CD8-positive, alpha-beta memory T cell (primary cell): ENCODE data around the gene SLC14A1. TPM values are rescaled to one million over a fixed set of nuclear protein-coding genes. Genes with fewer than 3 reads are reported as not detected.
A peak's percentile ranks its signal among the peaks of the same experiment; 100 is the strongest.

Experiments used
- CTCF ChIA-PET: fragments of 350-600 bp; sonication (Branson Sonifier 250); formaldehyde crosslinking; loops from one replicate; lab custom pipeline; 2021; ENCODE audit warnings: antibody characterized with exemption; lab: Charles Lee
- POLR2A ChIA-PET: fragments of 350-600 bp; sonication (Branson Sonifier 250); formaldehyde crosslinking; loops from one replicate; lab custom pipeline; 2021; ENCODE audit warnings: antibody characterized with exemption; lab: Charles Lee
- DNase-seq, 5 donors: peaks; one replicate each; pipeline versions ENCODE4 v3.0.0 to v3.0.0-alpha.2; 2020 to 2022; ENCODE audit warnings: mixed read lengths in 1 of 5
- H3K27ac ChIP-seq: one replicate; pipeline ENCODE4 v1.7.0; 2013; ENCODE audit warnings: low read depth, mild to moderate bottlenecking, low read length, moderate library complexity
- H3K27me3 ChIP-seq: 2 replicates; pipeline ENCODE4 v1.7.0; 2013; ENCODE audit warnings: low read length, mild to moderate bottlenecking; ENCODE audit not compliant: insufficient read depth, poor library complexity, severe bottlenecking
- H3K36me3 ChIP-seq: 2 replicates; pipeline ENCODE4 v1.7.0; 2013; ENCODE audit warnings: mild to moderate bottlenecking, low read length, moderate library complexity; ENCODE audit not compliant: insufficient read depth
- H3K4me1 ChIP-seq: 2 replicates; pipeline ENCODE4 v1.7.0; 2013; ENCODE audit warnings: mild to moderate bottlenecking, low read length, moderate library complexity; ENCODE audit not compliant: insufficient read depth
- H3K4me3 ChIP-seq: 2 replicates; pipeline ENCODE4 v1.7.0; 2013; ENCODE audit warnings: mild to moderate bottlenecking, low read length
- H3K9me3 ChIP-seq: 2 replicates; pipeline ENCODE4 v1.7.0; 2013; ENCODE audit warnings: mild to moderate bottlenecking, low read length
- H3K27ac Mint-ChIP-seq, 8 donors: one replicate each; pipeline ENCODE4 v1.8.0; 2020 to 2021; ENCODE audit warnings: mixed read lengths in 8 of 8, mild to moderate bottlenecking in 6 of 8, inconsistent platforms in 3 of 8, moderate library complexity in 3 of 8
- H3K27me3 Mint-ChIP-seq, 2 donors: one replicate each; pipeline ENCODE4 v1.8.0; 2020 to 2021; ENCODE audit warnings: mixed read lengths in 2 of 2, mild to moderate bottlenecking in 1 of 2, moderate library complexity in 1 of 2
- H3K36me3 Mint-ChIP-seq, 3 donors: one replicate each; pipeline ENCODE4 v1.8.0; 2020 to 2021; ENCODE audit warnings: mixed read lengths in 3 of 3, inconsistent platforms in 1 of 3, mild to moderate bottlenecking in 1 of 3
- H3K4me1 Mint-ChIP-seq, 3 donors: one replicate each; pipeline ENCODE4 v1.8.0; 2020 to 2021; ENCODE audit warnings: mixed read lengths in 3 of 3, inconsistent platforms in 1 of 3, mild to moderate bottlenecking in 1 of 3
- H3K4me3 Mint-ChIP-seq, 7 donors: one replicate each; pipeline ENCODE4 v1.8.0; 2020 to 2021; ENCODE audit warnings: mixed read lengths in 7 of 7, mild to moderate bottlenecking in 6 of 7, moderate library complexity in 4 of 7, inconsistent platforms in 2 of 7
- H3K9me3 Mint-ChIP-seq, 5 donors: one replicate each; pipeline ENCODE4 v1.8.0; 2020 to 2022; ENCODE audit warnings: mixed read lengths in 5 of 5, mild to moderate bottlenecking in 3 of 5, moderate library complexity in 2 of 5, inconsistent platforms in 1 of 5
- polyA plus RNA-seq: library from polyadenylated mRNA; unstranded; fragments of 300-500 nt; fragmentation: Illumina TruSeq; gene quantifications from one replicate; pipeline ENCODE4 v1.2.3, GENCODE V29; 2021
- total RNA-seq, 2 experiments: library from RNA; stranded (reverse); gene quantifications; one replicate each; pipeline ENCODE4 v1.2.3, GENCODE V29; 2021

The SLC14A1 gene
- total and polyA plus RNA-seq, 3 experiments from 2014 or later: 2.3 to 3.8 (median 3.6) TPM

DNA sequence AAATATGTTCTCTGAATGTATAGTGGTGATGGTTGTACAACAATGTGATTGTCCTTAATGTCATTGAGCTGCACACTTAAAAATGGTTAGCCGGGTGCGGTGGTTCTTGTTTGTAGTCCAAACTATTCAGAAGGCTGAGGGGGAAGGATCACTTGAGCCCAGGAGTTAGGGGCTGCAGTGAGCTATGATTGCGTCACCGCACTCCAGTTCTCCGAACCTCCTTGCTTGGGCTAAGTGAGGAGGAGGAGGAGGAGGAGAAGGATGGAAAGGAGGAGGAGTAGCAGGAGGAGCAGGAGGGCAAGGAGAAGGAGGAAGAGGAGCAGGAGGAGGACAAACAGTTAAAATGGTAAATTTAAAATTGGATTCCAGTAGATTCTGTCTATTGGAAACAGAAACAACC is 10.5 kb downstream of the SLC14A1 start:
- H3K27me3 ChIP-seq: no peaks in the 10 kb centered on the region
- no peak for DNase-seq
- ChIA-PET CTCF (interaction anchor here (1.3 kb wide), 1 partner anchor 9 kb away, joined by 3 read pairs; no protein-coding TSS in a partner anchor), POLR2A (no interaction called here)
- no peaks in the 10 kb centered on the region for H3K9me3 Mint-ChIP-seq
- H3K4me1 ChIP-seq: no peaks in the 10 kb centered on the region
- no peak overlapping the region for H3K27ac Mint-ChIP-seq
- H3K4me3 Mint-ChIP-seq: no peak overlapping the region
- H3K36me3 Mint-ChIP-seq: peaks cover 0 to 15% (median 1%) of the 10 kb centered on the region in 3 donors
- no peak overlapping the region for H3K27ac ChIP-seq
- no peaks in the 10 kb centered on the region for H3K9me3 ChIP-seq
- no peak overlapping the region for H3K4me3 ChIP-seq
- peaks cover 0 to 3% of the 10 kb centered on the region in 2 donors for H3K27me3 Mint-ChIP-seq
- H3K4me1 Mint-ChIP-seq: no peaks in the 10 kb centered on the region
- no peaks in the 10 kb centered on the region for H3K36me3 ChIP-seq

- peaks cover 0 to 18% (median 4%) of the 10 kb centered on the region in 3 donors for H3K36me3 Mint-ChIP-seq
- POLR2A ChIA-PET: no interaction called here
- CTCF ChIA-PET: interaction anchor here (1.3 kb wide), 1 partner anchor 10 kb away, joined by 3 read pairs; no protein-coding TSS in a partner anchor
- no peaks in the 10 kb centered on the region for H3K9me3 Mint-ChIP-seq
- H3K4me3 ChIP-seq: no peak overlapping the region
- H3K27me3 Mint-ChIP-seq: peaks cover 0 to 3% of the 10 kb centered on the region in 2 donors
- H3K4me1 ChIP-seq: no peaks in the 10 kb centered on the region
- H3K36me3 ChIP-seq: no peaks in the 10 kb centered on the region
- H3K4me1 Mint-ChIP-seq: no peaks in the 10 kb centered on the region
- H3K27ac ChIP-seq: no peak overlapping the region
- H3K9me3 ChIP-seq: no peaks in the 10 kb centered on the region
- H3K27me3 ChIP-seq: no peaks in the 10 kb centered on the region
- H3K27ac Mint-ChIP-seq: no peak overlapping the region
- H3K4me3 Mint-ChIP-seq: no peak overlapping the region
- DNase-seq: no peak
These were observed 11.0 kb downstream of the SLC14A1 start for GRCh38 chr18:45734944-45735343.

GRCh38 chr18:45738660-45739059 is 14.7 kb downstream of the SLC14A1 start:
- peak overlapping the region in 1 of 7 donors; percentile 64 for H3K4me3 Mint-ChIP-seq
- Histone ChIP-seq H3K9me3 (no peaks in the 10 kb centered on the region), H3K4me1 (no peaks in the 10 kb centered on the region), H3K27ac (no peak overlapping the region), H3K27me3 (no peaks in the 10 kb centered on the region), H3K4me3 (no peak overlapping the region), H3K36me3 (no peaks in the 10 kb centered on the region)
- DNase-seq: no peak
- ChIA-PET CTCF (no interaction called here), POLR2A (no interaction called here)
- H3K9me3 Mint-ChIP-seq: no peaks in the 10 kb centered on the region
- H3K27me3 Mint-ChIP-seq: peaks cover 0 to 3% of the 10 kb centered on the region in 2 donors
- no peak overlapping the region for H3K27ac Mint-ChIP-seq
- peaks cover 0 to 19% (median 15%) of the 10 kb centered on the region in 3 donors for H3K36me3 Mint-ChIP-seq
- no peaks in the 10 kb centered on the region for H3K4me1 Mint-ChIP-seq

GRCh38 chr18:45739268-45739667 is 15.3 kb downstream of the SLC14A1 start:
- no peak overlapping the region for H3K27ac ChIP-seq
- no peaks in the 10 kb centered on the region for H3K9me3 Mint-ChIP-seq
- CTCF ChIA-PET: no interaction called here
- no peak overlapping the region for H3K27ac Mint-ChIP-seq
- H3K27me3 Mint-ChIP-seq: peaks cover 0 to 1% of the 10 kb centered on the region in 2 donors
- no peaks in the 10 kb centered on the region for H3K27me3 ChIP-seq
- H3K4me3 ChIP-seq: no peak overlapping the region
- H3K36me3 ChIP-seq: no peaks in the 10 kb centered on the region
- no peaks in the 10 kb centered on the region for H3K4me1 Mint-ChIP-seq
- no peak overlapping the region for H3K4me3 Mint-ChIP-seq
- no peak for DNase-seq
- no peaks in the 10 kb centered on the region for H3K9me3 ChIP-seq
- no peaks in the 10 kb centered on the region for H3K4me1 ChIP-seq
- H3K36me3 Mint-ChIP-seq: peaks cover 0 to 19% (median 15%) of the 10 kb centered on the region in 3 donors
- POLR2A ChIA-PET: no interaction called here

DNA sequence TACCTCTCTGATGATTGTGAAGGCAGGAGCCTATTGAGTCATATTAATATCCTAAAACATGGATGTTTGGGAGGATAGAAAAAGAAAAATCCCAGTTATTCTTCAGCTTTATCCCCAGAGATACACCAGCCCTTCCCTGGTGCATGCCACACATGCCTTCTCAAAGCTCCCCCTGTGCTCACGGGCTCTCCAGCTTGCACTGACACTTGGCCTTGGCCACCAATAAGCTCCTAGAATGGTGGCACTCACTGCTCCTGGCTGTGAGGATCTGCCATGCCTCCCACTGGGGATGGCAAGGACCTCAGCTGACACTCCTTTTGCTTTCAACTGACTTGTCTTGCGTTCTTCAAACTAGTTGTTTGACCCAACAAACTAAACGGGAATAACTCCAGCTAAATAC is 15.9 kb downstream of the SLC14A1 start:
- no peaks in the 10 kb centered on the region for H3K4me1 ChIP-seq
- peaks cover 0 to 17% (median 15%) of the 10 kb centered on the region in 3 donors for H3K36me3 Mint-ChIP-seq
- no peak overlapping the region for H3K27ac ChIP-seq
- ChIA-PET POLR2A (no interaction called here), CTCF (no interaction called here)
- peak overlapping the region in 1 of 7 donors; percentile 10 for H3K4me3 Mint-ChIP-seq
- no peaks in the 10 kb centered on the region for H3K9me3 ChIP-seq
- no peaks in the 10 kb centered on the region for H3K36me3 ChIP-seq
- DNase-seq: no peak
- no peak overlapping the region for H3K27ac Mint-ChIP-seq
- H3K27me3 Mint-ChIP-seq: no peaks in the 10 kb centered on the region
- H3K9me3 Mint-ChIP-seq: no peaks in the 10 kb centered on the region
- H3K4me3 ChIP-seq: no peak overlapping the region
- H3K27me3 ChIP-seq: no peaks in the 10 kb centered on the region
- H3K4me1 Mint-ChIP-seq: no peaks in the 10 kb centered on the region

DNA sequence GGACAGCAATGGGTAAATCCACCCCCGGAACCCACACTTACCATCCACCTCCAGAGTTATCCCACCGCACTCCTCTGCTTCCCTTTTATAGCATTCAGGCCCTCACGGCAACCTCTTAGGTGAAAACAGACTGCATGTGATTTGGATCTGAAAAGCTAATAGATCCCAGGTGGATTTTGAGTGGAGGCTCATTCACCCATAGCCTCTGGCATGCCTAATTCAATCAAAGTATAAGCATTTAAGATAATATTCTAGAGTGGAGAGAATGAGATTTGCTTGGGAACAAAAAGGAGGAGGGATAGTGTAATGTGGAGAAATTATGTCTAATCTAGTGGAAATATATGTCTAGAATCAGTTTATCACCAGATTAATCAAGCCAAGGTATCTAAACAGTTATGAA is 17.1 kb downstream of the SLC14A1 start:
- Mint-ChIP-seq H3K27me3 (no peaks in the 10 kb centered on the region), H3K4me1 (no peaks in the 10 kb centered on the region), H3K9me3 (no peaks in the 10 kb centered on the region), H3K27ac (no peak overlapping the region), H3K4me3 (no peak overlapping the region), H3K36me3 (peaks cover 0 to 17% (median 15%) of the 10 kb centered on the region in 3 donors)
- Histone ChIP-seq H3K9me3 (no peaks in the 10 kb centered on the region), H3K4me1 (no peaks in the 10 kb centered on the region), H3K4me3 (no peak overlapping the region), H3K36me3 (no peaks in the 10 kb centered on the region), H3K27me3 (no peaks in the 10 kb centered on the region), H3K27ac (no peak overlapping the region)
- ChIA-PET POLR2A (no interaction called here), CTCF (no interaction called here)
- no peak for DNase-seq

DNA sequence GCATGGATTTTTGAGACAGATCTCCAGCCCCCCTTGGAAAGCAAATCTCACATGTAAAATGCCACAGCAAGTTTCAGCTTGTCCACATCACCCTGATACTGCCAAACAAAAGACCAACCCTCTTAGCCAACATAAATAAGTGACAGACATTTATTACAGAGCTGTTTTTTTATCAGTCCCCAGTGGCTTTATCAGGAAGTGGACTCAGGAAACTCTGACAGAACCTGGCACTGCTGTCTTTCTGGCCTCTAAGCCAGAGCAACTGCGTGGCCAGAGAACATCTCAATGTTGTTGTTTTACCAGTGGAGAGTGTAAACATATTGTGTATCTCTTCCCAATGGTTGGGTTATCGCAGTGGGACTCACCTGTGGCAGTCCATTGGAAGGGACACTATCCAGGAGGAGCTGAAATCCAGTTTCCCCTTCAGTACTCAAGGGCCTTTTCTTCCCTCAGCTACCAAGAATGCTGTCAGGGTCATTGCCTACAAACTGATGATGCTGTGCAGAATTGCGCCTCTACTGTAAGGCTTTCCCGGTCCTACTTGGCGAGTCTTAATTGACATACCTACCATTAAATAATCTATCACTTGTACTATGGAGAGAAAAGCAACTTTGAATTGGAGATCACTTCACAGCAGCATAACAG is 22.0 kb downstream of the SLC14A1 start:
- ChIA-PET CTCF (interaction anchor here (1.4 kb wide), 1 partner anchor 23 kb away, joined by 3 read pairs; no protein-coding TSS in a partner anchor), POLR2A (no interaction called here)
- Mint-ChIP-seq H3K36me3 (peaks cover 0 to 6% (median 5%) of the 10 kb centered on the region in 3 donors), H3K27me3 (no peaks in the 10 kb centered on the region), H3K9me3 (no peaks in the 10 kb centered on the region), H3K27ac (peak overlapping the region in 1 of 8 donors; percentile 68), H3K4me1 (no peaks in the 10 kb centered on the region), H3K4me3 (no peak overlapping the region)
- Histone ChIP-seq H3K9me3 (no peaks in the 10 kb centered on the region), H3K36me3 (no peaks in the 10 kb centered on the region), H3K27me3 (no peaks in the 10 kb centered on the region), H3K4me3 (no peak overlapping the region), H3K4me1 (no peaks in the 10 kb centered on the region), H3K27ac (no peak overlapping the region)
- DNase-seq: no peak

DNA sequence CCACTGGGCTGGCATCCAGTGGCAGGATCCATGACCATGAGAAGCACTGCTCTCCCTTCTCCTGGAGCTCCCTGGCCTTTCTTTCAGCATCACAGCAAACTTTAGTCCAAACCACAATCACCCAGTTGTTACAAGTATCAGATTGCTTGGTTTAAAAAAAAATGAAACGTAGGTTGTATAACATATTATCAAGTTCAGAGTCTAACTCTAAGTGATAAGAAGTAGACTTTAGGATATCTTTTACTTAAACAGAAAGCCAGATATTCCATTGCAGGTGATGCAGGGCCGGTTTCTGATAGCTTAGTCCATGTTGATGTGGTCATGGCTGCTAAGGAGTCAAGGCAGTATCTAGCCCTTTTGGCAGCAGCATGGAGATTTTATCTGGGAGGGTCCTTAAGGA is 24.5 kb downstream of the SLC14A1 start:
- ChIA-PET CTCF (no interaction called here), POLR2A (no interaction called here)
- Histone ChIP-seq H3K27ac (no peak overlapping the region), H3K9me3 (no peaks in the 10 kb centered on the region), H3K4me1 (no peaks in the 10 kb centered on the region), H3K36me3 (no peaks in the 10 kb centered on the region), H3K27me3 (no peaks in the 10 kb centered on the region), H3K4me3 (no peak overlapping the region)
- H3K27ac Mint-ChIP-seq: no peak overlapping the region
- H3K27me3 Mint-ChIP-seq: no peaks in the 10 kb centered on the region
- no peaks in the 10 kb centered on the region for H3K4me1 Mint-ChIP-seq
- no peak for DNase-seq
- H3K9me3 Mint-ChIP-seq: no peaks in the 10 kb centered on the region
- peaks cover 0 to 5% (median 0%) of the 10 kb centered on the region in 3 donors for H3K36me3 Mint-ChIP-seq
- H3K4me3 Mint-ChIP-seq: no peak overlapping the region
